ENCODE measurements around the gene KRTAP6-2. TPM values are rescaled to one million over a fixed set of nuclear protein-coding genes. Genes with fewer than 3 reads are reported as not detected.

KRTAP6-2 gene
- total and polyA plus RNA-seq, 9 donors, result not detected

DNA sequence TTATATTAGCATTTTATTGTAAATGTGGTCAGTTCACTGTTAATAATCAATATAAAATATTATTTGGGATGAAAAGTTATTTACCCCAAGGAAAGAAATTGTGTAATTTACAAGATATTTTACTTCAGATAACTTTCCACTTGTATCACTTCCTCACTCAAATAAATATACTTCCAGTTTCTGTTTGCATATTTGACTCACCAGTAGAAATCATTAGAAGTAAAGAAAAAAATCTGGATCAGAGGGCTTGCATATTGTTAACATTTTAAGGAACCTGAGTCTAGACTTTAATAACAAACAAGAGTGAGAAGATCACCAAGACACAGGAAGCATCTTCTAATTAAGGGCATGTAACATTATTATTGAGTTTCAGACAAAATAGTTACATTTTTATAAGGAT, 21.4 kb upstream of the KRTAP6-2 start:
- Histone ChIP-seq H3K9me3 (replicated peaks; ENCODE audit: control insufficient read depth, low read depth, low read length) (peaks cover 9% of the 10 kb centered on the region), H3K4me3 (ENCODE audit: low read length) (no peak overlapping the region), H3K27me3 (ENCODE audit: control insufficient read depth, insufficient read depth, low read length) (no peaks in the 10 kb centered on the region), H3K36me3 (ENCODE audit: control insufficient read depth, insufficient read depth, low read length) (no peaks in the 10 kb centered on the region), H3K27ac (ENCODE audit: low read length) (no peak overlapping the region), H3K4me1 (ENCODE audit: control insufficient read depth, insufficient read depth, low read length) (no peaks in the 10 kb centered on the region)
- DNase-seq, result no peak

DNA sequence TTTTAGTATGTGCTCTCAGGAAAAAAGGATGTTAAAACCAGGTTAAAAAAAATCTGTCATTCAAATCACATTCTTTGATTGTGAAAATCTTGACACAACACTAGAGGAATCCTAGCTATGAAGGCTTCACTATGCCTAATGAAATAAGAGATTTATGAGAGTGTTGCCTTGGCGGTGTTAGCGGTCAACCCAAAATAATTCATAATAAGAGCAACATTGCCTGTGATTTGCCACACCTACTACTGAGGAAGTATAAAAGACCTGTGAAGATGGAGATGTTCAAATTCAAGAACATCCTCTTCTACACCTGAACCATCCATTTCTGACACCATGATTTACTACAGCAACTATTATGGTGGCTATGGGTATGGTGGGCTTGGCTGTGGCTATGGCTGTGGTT, 17.4 kb upstream of the KRTAP6-2 start, which contains the start of gene KRTAP20-1:
TSS of gene KRTAP20-1 (plus strand) at position 301 of the 400 bp plus-strand sequence. CDS start at position 331, 30 bp downstream.
- no peak for DNase-seq
- no CpG with 5 or more reads among the region's 2 CpGs for WGBS (ENCODE audit: insufficient coverage)
- H3K27me3 ChIP-seq (ENCODE audit: control insufficient read depth, insufficient read depth, low read length), result no peaks in the 10 kb centered on the region
- H3K36me3 ChIP-seq (ENCODE audit: control insufficient read depth, insufficient read depth, low read length), result no peaks in the 10 kb centered on the region
- no peak within 1 kb of the TSS for H3K4me3 ChIP-seq (ENCODE audit: low read length)
- H3K9me3 ChIP-seq (replicated peaks; ENCODE audit: control insufficient read depth, low read depth, low read length), result no peaks in the 10 kb centered on the region
- H3K4me1 ChIP-seq (ENCODE audit: control insufficient read depth, insufficient read depth, low read length), result no peaks in the 10 kb centered on the region
- H3K27ac ChIP-seq (ENCODE audit: low read length), result no peak within 1 kb of the TSS

DNA sequence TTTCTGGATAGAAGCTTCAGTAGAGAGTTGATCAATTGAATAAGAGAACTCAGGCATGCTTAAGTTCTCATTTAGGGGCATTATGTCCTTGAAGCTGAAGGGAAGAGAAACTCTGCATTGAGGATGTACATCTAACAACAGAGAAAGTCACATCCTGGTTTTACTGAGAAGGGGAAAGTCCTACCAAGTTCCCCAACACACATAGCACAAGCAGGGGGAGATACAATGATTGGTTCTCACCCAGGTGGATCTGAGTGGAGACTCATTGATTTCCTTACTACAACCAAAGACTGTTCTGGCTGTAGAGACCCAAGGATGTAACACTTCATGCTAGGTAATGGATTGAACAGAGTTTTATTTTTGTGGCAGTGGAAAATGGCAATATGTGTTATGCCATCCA, 16.5 kb upstream of the KRTAP6-2 start:
- no peak for DNase-seq
- no peak overlapping the region for H3K27ac ChIP-seq (ENCODE audit: low read length)
- no peaks in the 10 kb centered on the region for H3K4me1 ChIP-seq (ENCODE audit: control insufficient read depth, insufficient read depth, low read length)
- H3K4me3 ChIP-seq (ENCODE audit: low read length), result no peak overlapping the region
- no peaks in the 10 kb centered on the region for H3K27me3 ChIP-seq (ENCODE audit: control insufficient read depth, insufficient read depth, low read length)
- no peaks in the 10 kb centered on the region for H3K36me3 ChIP-seq (ENCODE audit: control insufficient read depth, insufficient read depth, low read length)
- H3K9me3 ChIP-seq (replicated peaks; ENCODE audit: control insufficient read depth, low read depth, low read length), result no peaks in the 10 kb centered on the region

DNA sequence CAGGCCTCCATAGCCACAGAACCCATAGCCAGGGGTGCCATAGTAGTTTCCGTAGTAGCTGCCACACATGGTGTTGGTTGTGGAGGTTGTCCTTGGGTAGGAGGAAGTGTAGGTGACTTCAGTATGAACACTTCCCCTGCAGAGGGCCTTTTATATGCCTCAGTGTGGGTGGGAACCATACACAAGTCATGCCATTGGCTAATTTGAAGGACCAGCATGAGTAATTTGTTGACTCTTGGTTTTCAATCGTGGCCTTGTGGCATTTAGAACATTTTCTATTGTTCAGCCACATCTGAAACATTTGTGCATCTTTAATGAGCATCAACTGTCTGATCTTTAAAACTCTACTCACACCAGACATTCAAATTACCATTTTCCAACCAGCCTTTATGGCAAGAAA, 15.1 kb upstream of the KRTAP6-2 start, which contains the start of gene KRTAP6-1:
TSS of gene KRTAP6-1 (minus strand) at position 95 of the 400 bp plus-strand sequence. CDS start at position 69, 26 bp downstream.
- DNase-seq, result no peak
- Histone ChIP-seq H3K4me1 (ENCODE audit: control insufficient read depth, insufficient read depth, low read length) (no peaks in the 10 kb centered on the region), H3K36me3 (ENCODE audit: control insufficient read depth, insufficient read depth, low read length) (no peaks in the 10 kb centered on the region), H3K4me3 (ENCODE audit: low read length) (no peak within 1 kb of the TSS), H3K27me3 (ENCODE audit: control insufficient read depth, insufficient read depth, low read length) (no peaks in the 10 kb centered on the region), H3K27ac (ENCODE audit: low read length) (no peak within 1 kb of the TSS), H3K9me3 (replicated peaks; ENCODE audit: control insufficient read depth, low read depth, low read length) (no peaks in the 10 kb centered on the region)
- 60% methylated on average over 1 of the region's 2 CpGs for WGBS (ENCODE audit: insufficient coverage)

DNA sequence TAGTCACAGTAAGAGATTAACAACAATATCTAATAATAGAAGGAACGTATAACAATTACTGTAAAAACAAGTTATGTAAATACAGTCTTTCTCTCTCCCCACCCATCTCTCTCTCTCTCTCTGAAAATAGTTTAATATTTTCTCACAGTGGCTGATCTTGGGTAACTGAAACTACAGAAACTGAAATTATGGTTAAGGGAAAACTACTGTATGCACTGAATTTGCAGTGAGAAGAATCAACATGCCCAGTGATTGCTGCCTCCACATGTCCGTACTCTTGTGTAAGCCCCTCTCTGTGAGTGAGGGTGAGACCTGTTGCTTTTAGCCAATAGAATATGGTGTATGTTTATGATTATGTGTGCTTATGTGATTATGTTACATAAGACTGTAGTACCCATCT, 13.4 kb upstream of the KRTAP6-2 start:
- Histone ChIP-seq H3K27ac (ENCODE audit: low read length) (no peak overlapping the region), H3K9me3 (replicated peaks; ENCODE audit: control insufficient read depth, low read depth, low read length) (no peaks in the 10 kb centered on the region), H3K36me3 (ENCODE audit: control insufficient read depth, insufficient read depth, low read length) (no peaks in the 10 kb centered on the region), H3K4me1 (ENCODE audit: control insufficient read depth, insufficient read depth, low read length) (no peaks in the 10 kb centered on the region), H3K4me3 (ENCODE audit: low read length) (no peak overlapping the region), H3K27me3 (ENCODE audit: control insufficient read depth, insufficient read depth, low read length) (no peaks in the 10 kb centered on the region)
- DNase-seq, result no peak
- 63% methylated on average over 1 of the region's 2 CpGs for WGBS (ENCODE audit: insufficient coverage)

DNA sequence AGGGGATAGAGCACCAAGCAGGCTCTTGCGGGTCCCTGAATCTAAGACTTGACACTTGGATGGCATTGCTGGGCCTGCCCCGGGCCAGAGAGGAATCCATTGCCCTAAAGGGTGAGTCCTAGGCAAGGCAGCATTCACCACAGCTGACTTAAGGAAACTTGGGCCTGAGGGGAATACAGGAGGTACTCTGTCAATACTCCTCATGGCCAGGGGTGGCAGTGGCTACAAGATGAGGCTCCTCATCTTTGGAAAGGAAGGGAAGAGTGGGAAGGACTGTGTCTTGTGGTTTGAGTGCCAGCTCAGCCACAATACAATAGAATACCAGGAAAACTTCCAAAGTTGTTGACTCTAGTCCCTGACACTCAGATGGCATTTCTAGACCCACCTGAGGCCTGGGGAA, 7.3 kb upstream of the KRTAP6-2 start:
- H3K9me3 ChIP-seq (replicated peaks; ENCODE audit: control insufficient read depth, low read depth, low read length), result no peaks in the 10 kb centered on the region
- WGBS (ENCODE audit: insufficient coverage), result 94% methylated on average over 2 of the region's 2 CpGs
- H3K27ac ChIP-seq (ENCODE audit: low read length), result no peak overlapping the region
- no peaks in the 10 kb centered on the region for H3K4me1 ChIP-seq (ENCODE audit: control insufficient read depth, insufficient read depth, low read length)
- DNase-seq, result no peak
- H3K27me3 ChIP-seq (ENCODE audit: control insufficient read depth, insufficient read depth, low read length), result no peaks in the 10 kb centered on the region
- no peaks in the 10 kb centered on the region for H3K36me3 ChIP-seq (ENCODE audit: control insufficient read depth, insufficient read depth, low read length)
- no peak overlapping the region for H3K4me3 ChIP-seq (ENCODE audit: low read length)

DNA sequence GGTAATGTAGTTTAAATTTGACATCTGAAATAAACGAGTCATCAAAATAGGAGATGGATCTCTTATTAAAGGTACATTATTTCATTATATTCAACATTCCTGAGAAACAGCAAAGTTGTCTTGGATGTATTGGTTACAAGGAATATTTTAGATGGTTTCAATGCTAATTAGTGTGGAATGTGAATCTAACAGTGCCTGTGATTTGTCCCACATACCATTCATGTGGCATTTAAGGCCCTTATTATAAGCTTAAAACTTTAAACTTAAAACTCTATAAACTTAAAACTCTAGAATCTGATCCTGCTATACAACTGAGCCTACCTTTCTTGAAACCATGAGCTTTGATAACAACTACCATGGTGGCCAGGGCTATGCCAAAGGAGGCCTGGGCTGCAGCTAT, 2.1 kb upstream of the KRTAP6-2 start, which contains the start of gene KRTAP22-1:
TSS of gene KRTAP22-1 (plus strand) at position 301 of the 400 bp plus-strand sequence.
- H3K27ac ChIP-seq (ENCODE audit: low read length), result no peak within 1 kb of the TSS
- no peaks in the 10 kb centered on the region for H3K9me3 ChIP-seq (replicated peaks; ENCODE audit: control insufficient read depth, low read depth, low read length)
- H3K36me3 ChIP-seq (ENCODE audit: control insufficient read depth, insufficient read depth, low read length), result no peaks in the 10 kb centered on the region
- no peaks in the 10 kb centered on the region for H3K27me3 ChIP-seq (ENCODE audit: control insufficient read depth, insufficient read depth, low read length)
- no peaks in the 10 kb centered on the region for H3K4me1 ChIP-seq (ENCODE audit: control insufficient read depth, insufficient read depth, low read length)
- WGBS (ENCODE audit: insufficient coverage), result no CpG with 5 or more reads among the region's 1 CpG
- DNase-seq, result no peak
- H3K4me3 ChIP-seq (ENCODE audit: low read length), result no peak within 1 kb of the TSS

DNA sequence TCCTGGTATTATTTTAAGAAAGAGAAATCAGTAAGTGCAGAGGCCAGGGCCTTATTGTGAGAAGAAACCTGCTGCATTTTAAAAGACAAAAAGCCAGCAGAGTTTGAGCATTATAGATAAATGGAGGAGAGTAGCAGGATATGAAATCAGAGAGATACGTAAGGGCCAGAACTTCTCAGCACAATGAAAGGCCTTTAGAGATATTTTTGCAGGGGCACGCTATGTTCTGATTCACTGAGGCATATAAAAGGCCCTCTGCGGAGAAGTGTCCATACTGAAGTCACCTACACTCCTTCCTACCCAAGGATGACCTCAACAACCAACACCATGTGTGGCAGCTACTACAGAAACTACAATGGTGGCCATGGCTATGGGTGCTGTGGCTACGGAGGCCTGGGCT, 6.6 kb downstream of the KRTAP6-2 start, which contains the start of gene KRTAP6-3:
TSS of gene KRTAP6-3 (plus strand) at position 301 of the 400 bp plus-strand sequence. CDS start at position 307, 6 bp downstream.
- no peaks in the 10 kb centered on the region for H3K27me3 ChIP-seq (ENCODE audit: control insufficient read depth, insufficient read depth, low read length)
- H3K36me3 ChIP-seq (ENCODE audit: control insufficient read depth, insufficient read depth, low read length), result no peaks in the 10 kb centered on the region
- no peak within 1 kb of the TSS for H3K27ac ChIP-seq (ENCODE audit: low read length)
- no peak within 1 kb of the TSS for H3K4me3 ChIP-seq (ENCODE audit: low read length)
- no peaks in the 10 kb centered on the region for H3K4me1 ChIP-seq (ENCODE audit: control insufficient read depth, insufficient read depth, low read length)
- WGBS (ENCODE audit: insufficient coverage), result 100% methylated on average over 1 of the region's 4 CpGs
- DNase-seq, result no peak
- H3K9me3 ChIP-seq (replicated peaks; ENCODE audit: control insufficient read depth, low read depth, low read length), result peaks cover 3% of the 10 kb centered on the region

DNA sequence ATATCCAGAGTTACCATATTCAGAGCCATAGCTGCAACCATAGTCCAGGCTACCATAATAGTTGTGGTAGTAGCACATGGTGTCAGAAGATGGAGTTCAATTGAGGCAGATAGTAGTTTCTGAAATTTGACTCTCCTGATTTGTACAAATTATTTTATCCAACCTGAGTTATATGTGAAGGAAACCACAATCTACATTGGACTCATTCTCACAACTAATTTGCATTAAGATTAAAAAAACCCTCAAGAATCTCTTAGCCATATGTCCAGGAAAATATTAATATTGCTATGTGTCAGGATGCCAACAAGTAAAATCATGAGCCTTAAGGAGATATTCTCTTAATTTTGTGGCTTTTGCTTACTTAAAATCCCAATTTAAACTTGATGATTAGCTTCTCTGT, 8.4 kb downstream of the KRTAP6-2 start, which contains the start of gene KRTAP22-2:
TSS of gene KRTAP22-2 (minus strand) at position 101 of the 400 bp plus-strand sequence.
- Histone ChIP-seq H3K27ac (ENCODE audit: low read length) (no peak within 1 kb of the TSS), H3K4me3 (ENCODE audit: low read length) (no peak within 1 kb of the TSS), H3K9me3 (replicated peaks; ENCODE audit: control insufficient read depth, low read depth, low read length) (peaks cover 3% of the 10 kb centered on the region), H3K27me3 (ENCODE audit: control insufficient read depth, insufficient read depth, low read length) (no peaks in the 10 kb centered on the region), H3K36me3 (ENCODE audit: control insufficient read depth, insufficient read depth, low read length) (no peaks in the 10 kb centered on the region), H3K4me1 (ENCODE audit: control insufficient read depth, insufficient read depth, low read length) (no peaks in the 10 kb centered on the region)
- no peak for DNase-seq

DNA sequence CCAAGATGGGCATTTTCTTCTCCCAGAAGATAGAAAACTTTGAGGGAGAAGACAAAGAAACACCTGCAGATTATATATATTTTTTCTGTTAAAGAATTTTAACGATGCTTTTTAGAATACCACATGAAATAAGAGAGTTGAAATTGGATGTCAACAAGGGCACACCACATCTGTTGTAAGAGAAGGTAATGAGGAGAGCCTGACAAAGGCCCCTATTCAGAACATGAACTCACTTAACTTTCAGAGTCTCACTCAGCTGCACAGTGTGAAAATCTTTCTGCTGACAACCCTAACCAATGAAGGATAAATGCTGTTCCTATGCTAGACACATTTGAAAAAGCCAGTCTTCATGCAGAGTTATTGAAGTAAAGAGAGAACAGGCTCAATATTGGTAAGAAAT, 15.8 kb downstream of the KRTAP6-2 start:
- Histone ChIP-seq H3K27ac (ENCODE audit: low read length) (no peak overlapping the region), H3K4me3 (ENCODE audit: low read length) (no peak overlapping the region), H3K36me3 (ENCODE audit: control insufficient read depth, insufficient read depth, low read length) (no peaks in the 10 kb centered on the region), H3K27me3 (ENCODE audit: control insufficient read depth, insufficient read depth, low read length) (no peaks in the 10 kb centered on the region), H3K9me3 (replicated peaks; ENCODE audit: control insufficient read depth, low read depth, low read length) (no peaks in the 10 kb centered on the region), H3K4me1 (ENCODE audit: control insufficient read depth, insufficient read depth, low read length) (no peaks in the 10 kb centered on the region)
- DNase-seq, result no peak
- WGBS (ENCODE audit: insufficient coverage), result no CpG with 5 or more reads among the region's 1 CpG

DNA sequence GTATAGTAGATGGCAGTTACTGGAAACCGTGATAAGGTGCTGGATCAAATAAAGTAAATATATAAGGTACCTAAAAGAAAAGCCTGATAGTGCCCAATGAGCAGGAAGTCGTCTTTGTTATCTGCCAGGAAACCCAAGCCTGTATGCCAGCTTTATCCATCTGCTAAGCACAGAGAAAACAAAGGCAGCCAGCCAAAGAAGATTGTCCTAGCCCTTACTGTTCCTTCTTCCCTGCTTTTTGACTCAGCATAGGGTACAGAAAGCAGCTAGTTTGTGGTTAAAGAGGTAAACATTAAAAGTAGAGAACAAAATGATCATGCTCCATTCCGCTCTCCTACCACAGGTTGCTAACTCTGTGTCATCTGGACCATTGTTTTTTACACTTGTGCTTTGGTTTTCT, 18.6 kb downstream of the KRTAP6-2 start:
- H3K4me1 ChIP-seq (ENCODE audit: control insufficient read depth, insufficient read depth, low read length), result no peaks in the 10 kb centered on the region
- no peaks in the 10 kb centered on the region for H3K36me3 ChIP-seq (ENCODE audit: control insufficient read depth, insufficient read depth, low read length)
- no peak for DNase-seq
- no peak overlapping the region for H3K4me3 ChIP-seq (ENCODE audit: low read length)
- no peaks in the 10 kb centered on the region for H3K9me3 ChIP-seq (replicated peaks; ENCODE audit: control insufficient read depth, low read depth, low read length)
- no peak overlapping the region for H3K27ac ChIP-seq (ENCODE audit: low read length)
- WGBS (ENCODE audit: insufficient coverage), result 71% methylated on average over 2 of the region's 3 CpGs
- no peaks in the 10 kb centered on the region for H3K27me3 ChIP-seq (ENCODE audit: control insufficient read depth, insufficient read depth, low read length)
